ENCODE measurements around the gene GLYR1.

The GLYR1 gene

DNA sequence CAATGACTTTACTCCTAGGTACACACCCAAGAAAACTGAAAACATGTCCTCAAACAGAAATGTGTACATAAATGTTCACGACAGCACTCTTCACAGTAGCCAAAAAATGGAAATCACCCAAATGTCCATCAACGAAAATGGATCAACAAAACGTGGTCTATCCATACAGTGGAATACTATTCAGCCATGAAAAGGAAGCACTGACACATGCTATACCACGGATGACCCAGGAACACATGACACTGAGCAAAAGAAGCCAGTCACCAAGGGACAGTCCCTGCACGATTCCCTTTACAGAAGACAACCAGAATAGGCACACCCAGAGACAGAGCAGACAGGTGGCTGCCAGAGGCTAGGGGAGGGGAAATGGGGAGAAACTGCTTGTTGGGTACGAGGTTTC is 91.4 kb downstream of the GLYR1 start:
- no peak for DNase-seq
- Histone ChIP-seq H3K4me2 (ENCODE audit: low read depth, low read length) (no peak overlapping the region), H3K9me3 (replicated peaks; ENCODE audit: insufficient read depth, low read length) (no peaks in the 10 kb centered on the region), H3K36me3 (replicated peaks; ENCODE audit: insufficient read depth, low read length) (no peaks in the 10 kb centered on the region), H3K27me3 (replicated peaks; ENCODE audit: insufficient read depth, low read length) (no peaks in the 10 kb centered on the region), H2AFZ (ENCODE audit: low read length) (no peak overlapping the region), H3K9me2 (replicated peaks; ENCODE audit: insufficient read depth, low read length) (no peaks in the 10 kb centered on the region), H3F3A (ENCODE audit: insufficient read depth, low read length) (no peaks in the 10 kb centered on the region), H3K9ac (ENCODE audit: low read length) (no peak overlapping the region), H3K4me3 (ENCODE audit: low read length) (no peak overlapping the region), H4K20me1 (ENCODE audit: insufficient read depth, low read length) (no peaks in the 10 kb centered on the region), H3K4me1 (ENCODE audit: low read length) (no peaks in the 10 kb centered on the region), H3K27ac (ENCODE audit: low read length) (no peak overlapping the region), H3K79me2 (ENCODE audit: low read length) (no peaks in the 10 kb centered on the region)
- TF ChIP-seq EZH2phosphoT487 (IDR thresholded peaks at IDR 0.05; ENCODE audit: low read length) (no peak), EZH2 (optimal IDR thresholded peaks at IDR 0.05; ENCODE audit: low read depth, low read length) (no peak)
- TF ChIP-seq, protein P1, sequence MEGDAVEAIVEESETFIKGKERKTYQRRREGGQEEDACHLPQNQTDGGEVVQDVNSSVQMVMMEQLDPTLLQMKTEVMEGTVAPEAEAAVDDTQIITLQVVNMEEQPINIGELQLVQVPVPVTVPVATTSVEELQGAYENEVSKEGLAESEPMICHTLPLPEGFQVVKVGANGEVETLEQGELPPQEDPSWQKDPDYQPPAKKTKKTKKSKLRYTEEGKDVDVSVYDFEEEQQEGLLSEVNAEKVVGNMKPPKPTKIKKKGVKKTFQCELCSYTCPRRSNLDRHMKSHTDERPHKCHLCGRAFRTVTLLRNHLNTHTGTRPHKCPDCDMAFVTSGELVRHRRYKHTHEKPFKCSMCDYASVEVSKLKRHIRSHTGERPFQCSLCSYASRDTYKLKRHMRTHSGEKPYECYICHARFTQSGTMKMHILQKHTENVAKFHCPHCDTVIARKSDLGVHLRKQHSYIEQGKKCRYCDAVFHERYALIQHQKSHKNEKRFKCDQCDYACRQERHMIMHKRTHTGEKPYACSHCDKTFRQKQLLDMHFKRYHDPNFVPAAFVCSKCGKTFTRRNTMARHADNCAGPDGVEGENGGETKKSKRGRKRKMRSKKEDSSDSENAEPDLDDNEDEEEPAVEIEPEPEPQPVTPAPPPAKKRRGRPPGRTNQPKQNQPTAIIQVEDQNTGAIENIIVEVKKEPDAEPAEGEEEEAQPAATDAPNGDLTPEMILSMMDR (IDR thresholded peaks at IDR 0.05; ENCODE audit: low read length), result no peak

DNA sequence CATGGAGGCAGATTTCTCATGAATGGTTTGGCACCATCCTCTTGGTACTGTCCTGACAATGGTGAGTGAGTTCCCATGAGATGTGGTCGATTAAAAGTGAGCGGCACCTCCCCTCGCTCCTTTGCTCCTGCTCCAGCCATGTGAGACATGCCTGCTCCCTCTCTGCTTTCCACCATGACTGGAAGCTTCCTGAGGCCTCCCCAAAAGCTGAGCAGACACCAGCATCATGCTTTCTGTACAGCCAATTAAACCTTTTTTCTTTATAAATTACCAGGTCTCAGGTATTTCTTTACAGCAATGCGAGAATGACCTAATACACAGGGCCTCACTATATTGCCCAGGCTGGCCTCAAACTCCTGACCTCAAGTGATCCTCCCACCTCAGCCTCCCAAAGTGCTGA is 92.2 kb downstream of the GLYR1 start:
- no peak overlapping the region for H3K4me3 ChIP-seq (ENCODE audit: low read length)
- no peaks in the 10 kb centered on the region for H3K9me2 ChIP-seq (replicated peaks; ENCODE audit: insufficient read depth, low read length)
- H4K20me1 ChIP-seq (ENCODE audit: insufficient read depth, low read length), result no peaks in the 10 kb centered on the region
- H3K79me2 ChIP-seq (ENCODE audit: low read length), result no peaks in the 10 kb centered on the region
- H3K4me2 ChIP-seq (ENCODE audit: low read depth, low read length), result no peak overlapping the region
- H3K9me3 ChIP-seq (replicated peaks; ENCODE audit: insufficient read depth, low read length), result no peaks in the 10 kb centered on the region
- no peak overlapping the region for H3K9ac ChIP-seq (ENCODE audit: low read length)
- no peaks in the 10 kb centered on the region for H3K27me3 ChIP-seq (replicated peaks; ENCODE audit: insufficient read depth, low read length)
- no peak for TF ChIP-seq EZH2phosphoT487 (IDR thresholded peaks at IDR 0.05; ENCODE audit: low read length)
- no peak for TF ChIP-seq EZH2 (optimal IDR thresholded peaks at IDR 0.05; ENCODE audit: low read depth, low read length)
- TF ChIP-seq, protein P1 (IDR thresholded peaks at IDR 0.05; ENCODE audit: low read length), result no peak
- DNase-seq, result no peak
- no peaks in the 10 kb centered on the region for H3K4me1 ChIP-seq (ENCODE audit: low read length)
- H3K27ac ChIP-seq (ENCODE audit: low read length), result no peak overlapping the region
- H3K36me3 ChIP-seq (replicated peaks; ENCODE audit: insufficient read depth, low read length), result no peaks in the 10 kb centered on the region
- H2AFZ ChIP-seq (ENCODE audit: low read length), result no peak overlapping the region
- no peaks in the 10 kb centered on the region for H3F3A ChIP-seq (ENCODE audit: insufficient read depth, low read length)

DNA sequence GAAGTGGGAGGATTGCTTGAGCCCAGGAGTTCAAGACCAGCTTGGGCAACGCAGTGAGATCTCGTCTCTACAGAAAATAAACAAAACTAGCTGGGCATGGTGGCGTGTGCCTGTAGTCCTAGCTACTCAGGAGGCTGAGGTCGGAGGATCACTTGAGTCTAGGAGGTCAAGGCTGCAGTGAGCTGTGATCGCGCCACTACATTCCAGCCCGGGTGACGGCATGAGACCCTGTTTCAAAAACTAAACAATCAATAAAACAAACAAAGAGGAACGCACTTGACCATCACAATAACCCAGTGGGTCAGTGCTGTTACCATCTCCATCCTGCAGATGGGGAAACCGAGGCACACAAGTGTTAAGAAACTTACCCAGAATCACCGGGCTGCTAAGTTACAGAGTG is 93.9 kb downstream of the GLYR1 start:
- Histone ChIP-seq H3K27ac (ENCODE audit: low read length) (no peak overlapping the region), H3K79me2 (ENCODE audit: low read length) (no peaks in the 10 kb centered on the region), H3K9me2 (replicated peaks; ENCODE audit: insufficient read depth, low read length) (no peaks in the 10 kb centered on the region), H3F3A (ENCODE audit: insufficient read depth, low read length) (peaks cover 7% of the 10 kb centered on the region; the same call in 1 of the 2 replicates), H3K27me3 (replicated peaks; ENCODE audit: insufficient read depth, low read length) (no peaks in the 10 kb centered on the region), H4K20me1 (ENCODE audit: insufficient read depth, low read length) (no peaks in the 10 kb centered on the region), H3K36me3 (replicated peaks; ENCODE audit: insufficient read depth, low read length) (no peaks in the 10 kb centered on the region), H3K4me3 (ENCODE audit: low read length) (no peak overlapping the region), H3K4me1 (ENCODE audit: low read length) (peaks cover 6% of the 10 kb centered on the region), H3K9me3 (replicated peaks; ENCODE audit: insufficient read depth, low read length) (no peaks in the 10 kb centered on the region), H3K4me2 (ENCODE audit: low read depth, low read length) (no peak overlapping the region), H3K9ac (ENCODE audit: low read length) (no peak overlapping the region), H2AFZ (ENCODE audit: low read length) (no peak overlapping the region)
- TF ChIP-seq EZH2 (optimal IDR thresholded peaks at IDR 0.05; ENCODE audit: low read depth, low read length), result no peak
- TF ChIP-seq, protein P1 (IDR thresholded peaks at IDR 0.05; ENCODE audit: low read length), result no peak
- no peak for DNase-seq

Data from MM.1S (cell line).